SW 1271 (cell line): Measurements from ENCODE around the gene SLC17A3.

Experiments
- DNase-seq, 2 experiments: peaks; one replicate each; lab custom pipeline; 2025; lab: John Stamatoyannopoulos, UW

Gene SLC17A3

DNA sequence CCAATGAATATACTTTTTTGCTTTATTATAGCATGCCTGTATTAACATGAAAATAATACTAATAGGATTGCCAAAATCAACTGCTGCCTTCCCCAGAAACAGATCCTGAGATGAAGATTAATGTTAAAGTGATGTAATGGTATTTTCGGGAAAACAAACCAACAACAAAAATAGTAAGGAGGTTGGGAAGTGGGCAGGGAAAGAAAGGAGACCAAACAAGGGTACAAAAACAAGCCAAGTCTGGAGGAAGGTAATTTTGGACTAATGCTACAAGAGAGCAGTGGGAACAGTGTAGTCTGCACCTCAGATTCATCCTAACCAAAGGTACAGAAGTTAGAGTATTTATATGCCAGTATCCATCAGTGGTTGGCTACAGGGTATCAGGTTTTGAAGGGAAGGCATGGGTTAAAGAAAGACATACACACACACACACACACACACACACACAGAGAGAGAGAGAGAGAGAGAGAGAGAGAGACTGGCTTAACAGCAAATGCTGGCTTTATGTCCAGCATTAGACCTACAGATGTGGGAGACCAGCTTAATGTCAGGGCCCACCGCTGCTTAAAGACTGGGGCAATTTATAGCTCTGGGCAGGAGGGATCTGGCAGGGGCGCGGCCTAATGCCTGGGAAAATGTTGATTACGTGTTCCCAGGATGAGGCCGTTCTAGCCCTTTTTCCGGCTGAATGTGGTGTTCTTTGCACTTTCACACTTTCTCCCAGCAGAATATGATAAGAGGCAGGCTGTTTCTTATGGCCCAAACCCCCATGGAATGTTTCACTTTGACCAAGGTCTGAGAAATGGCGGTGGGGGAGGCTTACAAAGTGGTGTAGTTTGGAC lies 38.4 kb downstream of the SLC17A3 start:
- no peak for DNase-seq

DNA sequence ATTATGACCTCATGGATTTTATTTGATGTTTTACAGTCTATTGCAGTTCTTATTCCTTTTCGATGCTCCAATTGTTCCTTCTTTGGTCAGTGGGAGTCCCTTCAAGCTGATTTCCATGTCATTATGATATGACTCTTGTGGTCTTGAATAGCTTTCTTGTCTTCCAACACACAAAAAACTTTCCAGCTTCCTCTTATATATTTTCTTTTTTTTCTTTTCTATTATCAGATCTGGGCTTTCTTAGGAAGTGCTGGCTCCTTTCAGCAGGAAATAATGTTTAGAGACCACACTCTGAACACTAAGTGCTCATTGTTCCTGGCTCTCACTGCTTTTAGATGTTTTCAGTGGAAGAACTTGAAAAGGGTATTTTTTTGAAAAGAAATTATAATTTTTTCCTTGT lies 39.1 kb downstream of the SLC17A3 start:
- no peak for DNase-seq

DNA sequence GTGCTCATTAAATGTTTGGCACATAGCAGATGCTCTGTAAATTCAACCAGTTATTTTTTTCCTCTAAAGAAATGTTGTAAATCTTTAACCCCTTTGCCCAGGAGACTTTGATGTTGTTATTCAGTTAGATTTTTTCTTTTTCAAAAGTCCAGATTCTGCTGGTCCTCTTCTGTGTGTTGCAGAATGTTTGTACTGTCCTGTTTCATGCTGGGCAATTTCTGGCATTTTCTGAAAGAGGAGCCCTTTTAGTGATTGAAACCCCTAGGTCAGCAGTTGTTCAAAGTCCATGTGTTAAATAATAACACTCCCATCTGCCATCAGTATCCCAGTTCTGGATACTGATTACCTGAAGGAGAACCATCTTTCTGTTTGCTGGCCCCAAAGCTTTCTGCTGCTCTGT lies 40.9 kb downstream of the SLC17A3 start:
- no peak for DNase-seq

DNA sequence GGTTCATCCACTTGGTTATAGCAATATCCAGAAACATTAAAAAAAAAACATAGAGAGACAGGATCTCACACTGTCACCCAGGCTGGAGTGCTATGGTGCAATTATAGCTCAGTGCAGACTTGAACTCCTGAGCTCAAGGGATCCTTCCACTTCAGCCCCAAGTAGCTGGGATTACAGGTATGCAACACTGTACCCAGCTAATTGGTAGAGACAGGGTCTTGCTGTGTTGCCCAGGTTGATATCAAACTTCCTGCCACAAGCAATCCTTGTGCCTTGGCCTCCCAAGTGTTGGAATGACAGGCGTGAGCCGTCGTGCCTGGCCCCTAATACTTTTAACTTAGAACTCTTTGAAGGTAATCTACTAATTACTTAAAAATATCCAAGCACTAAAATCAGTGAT lies 41.4 kb downstream of the SLC17A3 start:
- DNase-seq = no peak

DNA sequence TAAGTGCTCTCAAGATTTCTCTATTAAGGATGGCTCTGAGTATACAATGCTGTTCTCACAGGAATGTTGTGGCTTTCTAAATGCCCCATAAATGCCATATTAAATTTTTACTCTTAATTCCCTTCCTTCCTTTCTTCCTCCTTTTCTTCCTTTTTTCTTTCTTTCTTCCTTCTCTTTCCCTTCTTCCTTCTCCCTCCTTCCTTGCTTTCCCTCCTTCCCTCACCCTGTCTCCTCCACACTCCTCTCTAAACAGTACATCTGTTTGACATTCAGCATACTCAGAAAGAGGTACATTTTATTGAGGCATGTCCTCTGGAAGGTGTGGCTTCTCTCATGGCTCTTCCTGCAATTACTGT lies 41.8 kb downstream of the SLC17A3 start:
- no peak for DNase-seq

DNA sequence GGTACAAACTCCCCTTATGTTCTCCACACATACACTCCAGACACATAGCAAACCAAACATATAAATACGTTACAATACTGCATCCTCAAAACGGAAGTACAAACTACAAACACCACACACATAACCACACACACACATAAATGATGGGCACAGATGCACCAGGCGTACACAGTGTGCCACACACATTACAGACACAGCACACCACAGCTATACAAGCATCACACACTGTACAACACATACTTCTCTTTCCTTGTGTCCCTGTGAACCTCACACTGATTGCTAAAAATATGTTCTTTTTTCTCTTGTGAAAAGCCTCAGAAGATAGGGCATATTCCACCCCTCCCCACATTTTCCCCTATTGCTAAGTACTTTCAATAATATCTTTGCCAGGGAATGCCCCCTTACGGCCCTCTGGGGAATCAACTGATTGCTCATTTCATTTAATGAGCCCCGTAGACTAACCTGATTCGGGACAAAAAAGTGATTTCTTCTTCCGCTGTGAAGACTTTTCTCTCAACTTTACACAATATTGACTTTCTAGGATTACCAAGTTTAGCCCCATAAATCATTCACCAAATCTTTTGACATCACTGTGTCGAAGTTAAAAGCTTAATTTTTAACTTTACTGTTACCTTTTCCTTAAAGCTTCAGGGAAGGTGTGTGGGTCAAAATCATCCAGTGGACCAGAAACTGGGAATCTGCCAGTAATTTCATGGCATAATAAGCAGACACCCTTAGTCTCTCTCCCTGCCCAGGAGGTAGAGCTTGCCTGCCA lies 42.3 kb downstream of the SLC17A3 start, which contains the start of gene SLC17A1:
TSS of gene SLC17A1 (minus strand) at position 521 of the 775 bp plus-strand sequence. CDS start 1,495 bp downstream, outside the sequence.
- DNase-seq = no peak

DNA sequence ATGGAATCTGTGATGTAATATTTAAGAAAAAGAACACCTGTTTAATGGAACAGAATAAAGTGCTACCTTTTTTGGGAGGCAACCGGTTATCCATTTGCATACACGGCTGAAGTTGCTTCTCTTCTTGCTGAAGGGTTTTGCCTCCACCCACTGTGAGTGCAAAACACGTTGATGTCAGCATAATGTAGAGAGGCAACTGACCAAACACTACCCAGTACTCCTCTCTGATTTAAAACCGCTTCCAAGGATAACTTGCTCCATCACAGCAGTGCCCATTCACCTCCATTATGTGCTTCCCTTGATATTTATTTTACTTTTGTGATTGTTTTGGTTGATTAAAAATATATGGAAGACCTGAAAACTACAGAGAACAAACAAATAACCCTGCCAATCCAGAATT lies 43.6 kb downstream of the SLC17A3 start:
- DNase-seq = no peak

DNA sequence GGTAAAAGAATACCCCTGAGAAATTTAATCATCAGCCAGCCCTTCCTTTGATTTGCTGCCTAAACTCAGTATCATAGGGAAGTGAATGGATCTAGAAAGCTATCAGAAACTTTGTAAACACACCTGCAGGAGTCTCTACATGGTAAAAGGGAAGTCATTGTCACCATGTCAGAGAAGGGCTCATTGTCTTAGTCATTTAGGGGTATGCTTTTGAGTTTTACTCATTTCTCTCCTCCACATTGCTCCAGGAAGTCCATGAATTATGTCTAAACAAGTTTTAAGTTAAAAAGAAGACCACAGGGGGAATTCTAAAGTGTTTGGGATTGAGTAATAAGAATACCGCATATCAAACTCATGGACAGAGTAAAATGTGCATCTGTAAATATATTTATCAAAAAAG lies 44.7 kb downstream of the SLC17A3 start:
- no peak for DNase-seq

DNA sequence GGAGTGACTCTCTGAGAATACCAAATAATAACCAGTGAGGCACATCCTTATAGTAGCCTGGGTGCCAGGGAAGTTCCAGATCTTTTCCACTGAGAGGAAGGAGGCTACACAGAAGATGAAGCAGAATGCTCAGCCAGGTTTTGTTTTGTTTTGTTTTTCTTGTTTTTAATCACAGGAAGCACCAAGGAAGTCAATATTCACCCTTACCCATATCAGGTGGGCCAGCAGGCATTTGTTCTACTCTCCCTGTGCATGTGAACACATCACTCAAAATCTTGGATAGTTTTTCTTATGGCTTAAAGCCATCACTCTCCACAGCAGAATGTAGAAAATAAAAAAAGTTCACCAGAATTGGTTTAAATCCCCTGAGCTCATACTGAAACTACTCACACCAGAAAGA lies 52.7 kb downstream of the SLC17A3 start:
- DNase-seq = no peak

DNA sequence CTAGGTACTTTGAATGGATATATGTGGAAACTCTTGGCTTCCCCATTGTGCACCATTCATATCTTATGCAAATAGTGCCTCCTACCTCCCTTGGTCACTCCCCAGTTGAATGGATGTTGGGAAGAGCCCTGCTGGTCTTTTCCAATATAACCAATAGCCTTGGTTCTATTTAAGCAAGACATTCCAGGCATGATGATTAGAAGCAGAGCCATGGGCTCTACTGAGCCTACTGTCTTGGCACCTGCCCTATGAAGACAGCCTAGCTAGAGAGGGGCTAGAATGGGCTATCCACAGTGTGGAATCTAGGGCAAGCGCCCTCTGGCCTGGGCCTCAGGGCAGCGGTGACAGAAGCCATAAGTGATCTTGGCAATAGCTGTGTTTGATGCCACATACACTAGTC lies 57.8 kb downstream of the SLC17A3 start:
- no peak for DNase-seq

DNA sequence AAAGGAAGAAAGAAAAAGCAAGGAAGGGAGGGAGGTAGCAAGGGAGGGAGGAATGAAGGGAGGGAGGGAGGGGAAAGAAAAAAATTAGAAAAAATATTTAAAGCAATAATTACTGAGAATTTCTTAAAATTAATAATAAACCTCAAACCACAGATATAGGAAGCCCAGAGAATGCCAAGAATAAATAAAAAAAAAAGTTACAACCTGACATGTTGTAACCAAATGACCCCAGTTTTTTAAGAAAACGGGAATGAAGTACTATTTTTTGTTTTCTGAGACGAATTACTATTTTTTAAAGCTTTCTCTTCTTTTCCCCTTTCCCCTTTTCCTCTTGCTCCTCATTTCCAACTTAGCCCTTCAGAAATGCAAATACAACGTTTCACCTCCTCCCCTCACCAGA lies 58.8 kb downstream of the SLC17A3 start:
- no peak for DNase-seq

DNA sequence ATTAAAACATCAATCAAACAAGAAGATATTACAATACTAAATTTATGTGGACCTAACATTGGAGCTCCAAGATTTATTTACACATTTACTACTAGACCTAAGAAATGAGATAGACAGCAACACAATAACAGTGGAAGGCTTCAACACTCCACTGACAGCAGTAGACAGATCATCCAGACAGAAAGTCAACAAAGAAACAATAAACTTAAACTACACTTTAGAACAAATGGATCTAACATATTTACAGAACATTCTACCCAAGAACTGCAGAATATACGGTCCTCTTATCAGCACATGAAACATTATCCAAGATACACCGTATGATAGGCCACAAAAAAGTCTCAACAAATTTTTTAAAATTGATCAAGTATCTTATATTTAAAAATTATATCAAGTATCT lies 69.2 kb downstream of the SLC17A3 start:
- no peak for DNase-seq

DNA sequence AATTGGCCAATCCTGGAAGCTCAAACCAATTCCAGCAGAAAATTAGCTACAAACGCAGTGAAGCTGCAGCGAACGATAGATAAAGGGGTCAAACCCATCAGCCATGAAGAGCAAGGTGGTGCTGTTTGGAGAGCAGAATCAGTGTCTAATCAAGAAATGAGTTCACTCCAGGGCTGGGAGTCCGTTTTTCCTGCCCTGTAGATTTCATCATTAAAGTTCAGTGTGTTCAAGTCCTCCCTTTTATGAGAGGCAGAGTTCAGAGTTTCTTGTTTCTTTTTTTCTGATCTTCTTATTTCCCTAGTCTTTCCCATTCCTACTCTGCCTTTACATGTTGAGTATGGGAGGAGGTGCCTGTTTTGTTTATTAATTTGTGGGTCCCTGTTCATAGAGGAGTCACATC lies 72.6 kb downstream of the SLC17A3 start:
- no peak for DNase-seq
